ENCODE measurements around the gene SLC8A1.

Gene SLC8A1

DNA sequence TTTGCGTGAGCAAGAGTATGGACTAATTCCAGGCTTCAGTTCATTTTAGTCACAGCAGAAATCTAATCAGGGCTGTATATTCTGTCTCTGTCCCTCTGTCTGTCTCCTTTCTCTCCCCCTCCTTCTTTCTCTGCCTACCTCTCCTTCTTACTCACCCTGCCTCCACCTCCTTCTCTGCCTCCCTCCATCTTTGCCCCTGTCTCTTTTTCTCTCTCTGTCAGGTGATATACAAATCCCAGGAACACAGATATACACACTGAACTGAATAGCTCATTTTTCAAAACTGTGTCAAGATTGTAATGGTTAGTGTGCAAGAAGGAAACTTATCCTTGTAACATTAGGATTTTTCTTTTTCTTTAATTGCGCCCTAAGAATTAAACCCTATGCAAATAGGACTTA is 32.5 kb downstream of the SLC8A1 start:
- DNase-seq = no peak

DNA sequence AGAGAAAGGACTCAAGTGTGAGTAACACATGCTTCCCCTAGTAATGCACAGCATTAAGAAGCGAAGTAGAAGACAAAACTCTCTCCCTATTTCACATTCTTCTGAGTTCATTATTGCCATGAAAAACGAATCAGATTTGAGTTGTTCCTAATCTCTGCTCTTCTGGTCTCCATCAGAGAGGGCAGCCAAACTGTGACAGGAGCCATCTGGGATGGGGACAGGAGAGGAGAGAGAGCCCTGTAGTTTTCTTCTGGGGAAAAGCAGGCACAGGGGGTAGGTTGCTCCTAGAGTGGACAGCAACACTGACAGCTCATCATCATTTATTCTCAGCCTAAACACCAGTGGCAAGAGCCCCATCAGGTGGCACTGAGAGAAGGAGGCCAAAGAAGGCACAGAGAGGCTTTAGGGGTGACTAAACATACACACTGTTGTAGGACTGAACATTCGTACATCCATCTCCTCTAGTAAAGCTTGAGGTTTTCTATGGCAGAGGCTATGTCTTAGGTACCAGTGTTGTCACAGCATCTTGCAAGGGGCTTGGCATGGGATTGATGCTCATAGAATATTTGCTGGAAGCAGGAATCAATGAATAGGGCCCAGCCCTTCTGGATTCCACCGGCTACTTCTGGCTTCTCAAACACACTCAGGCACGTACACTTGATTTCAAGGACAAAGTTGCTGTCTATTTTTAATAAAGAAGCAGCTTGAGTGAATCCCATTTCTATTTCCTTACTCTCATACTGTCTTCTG is 33.1 kb downstream of the SLC8A1 start:
- no peak for DNase-seq

DNA sequence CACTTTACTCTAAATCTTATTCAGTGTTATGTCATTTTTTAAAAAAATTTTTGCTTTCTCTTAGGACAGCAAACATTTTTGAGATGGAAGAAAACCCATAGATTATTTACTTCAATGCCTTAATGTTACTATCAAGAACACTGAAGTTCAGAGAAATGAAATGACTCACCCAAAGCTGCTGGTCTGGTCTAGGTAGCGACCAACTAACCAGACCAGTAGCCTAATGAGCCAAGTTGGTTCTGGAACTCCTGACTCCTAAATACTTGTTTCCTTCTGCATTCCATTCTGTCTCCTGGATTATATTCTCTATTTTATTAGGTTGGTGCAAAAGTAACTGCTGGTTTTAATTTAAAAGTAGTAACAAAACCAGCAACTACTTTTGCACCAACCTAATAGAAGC is 35.4 kb downstream of the SLC8A1 start:
- DNase-seq = no peak

DNA sequence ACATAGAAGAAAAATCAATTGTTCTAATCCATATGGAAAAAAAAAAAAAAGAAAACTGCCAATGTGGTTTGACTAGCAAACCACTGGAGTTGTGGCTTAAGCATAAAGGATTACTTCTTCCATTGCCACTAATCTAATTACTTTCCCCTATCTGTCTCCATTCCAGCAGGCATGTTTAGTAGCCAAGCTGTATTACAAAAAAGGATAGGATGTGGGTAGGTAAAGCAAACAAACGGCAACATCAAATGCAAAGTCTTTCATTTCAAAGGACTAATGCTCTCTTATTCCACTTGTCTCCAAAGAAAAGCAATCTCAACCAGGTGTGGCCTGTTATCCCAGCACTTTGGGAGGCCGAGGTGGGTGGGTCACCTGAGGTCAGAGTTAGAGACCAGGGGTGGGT is 36.5 kb downstream of the SLC8A1 start:
- DNase-seq = no peak

DNA sequence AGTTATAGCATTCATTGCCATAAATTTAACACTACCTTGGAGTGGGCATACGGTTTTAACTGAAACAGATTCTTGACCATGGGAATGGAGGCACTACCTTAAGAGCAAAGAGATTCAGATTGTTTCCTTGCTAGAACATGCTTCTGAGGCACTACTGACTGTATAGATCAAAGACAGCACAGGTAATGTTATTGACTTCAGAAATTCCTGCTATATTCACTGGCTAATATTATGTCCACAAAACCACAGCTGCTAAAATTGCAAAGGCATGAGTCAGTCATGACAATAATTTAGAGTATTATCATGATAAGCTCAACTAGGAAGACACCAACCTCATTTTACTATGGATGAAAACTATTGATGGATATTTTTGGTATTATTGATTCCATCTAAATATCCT is 39.4 kb downstream of the SLC8A1 start:
- no peak for DNase-seq

DNA sequence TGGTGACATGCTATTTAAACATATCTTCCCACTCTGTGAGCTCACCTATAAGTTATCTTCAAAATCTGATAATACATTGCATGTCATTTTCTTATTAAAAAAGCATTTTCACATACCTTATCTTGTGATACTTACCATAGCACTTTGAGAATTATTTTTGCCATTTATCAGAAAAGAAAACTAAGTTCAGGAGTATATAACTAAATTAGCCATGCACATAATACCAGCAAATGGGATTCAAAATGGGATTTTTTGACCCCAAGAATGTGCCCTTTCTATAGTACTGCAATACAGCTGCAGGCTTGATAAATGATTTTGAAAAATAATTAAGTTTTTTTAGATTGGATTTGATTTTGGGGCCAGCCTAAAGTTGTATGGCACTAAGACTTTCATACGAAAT is 41.2 kb downstream of the SLC8A1 start:
- DNase-seq = no peak

DNA sequence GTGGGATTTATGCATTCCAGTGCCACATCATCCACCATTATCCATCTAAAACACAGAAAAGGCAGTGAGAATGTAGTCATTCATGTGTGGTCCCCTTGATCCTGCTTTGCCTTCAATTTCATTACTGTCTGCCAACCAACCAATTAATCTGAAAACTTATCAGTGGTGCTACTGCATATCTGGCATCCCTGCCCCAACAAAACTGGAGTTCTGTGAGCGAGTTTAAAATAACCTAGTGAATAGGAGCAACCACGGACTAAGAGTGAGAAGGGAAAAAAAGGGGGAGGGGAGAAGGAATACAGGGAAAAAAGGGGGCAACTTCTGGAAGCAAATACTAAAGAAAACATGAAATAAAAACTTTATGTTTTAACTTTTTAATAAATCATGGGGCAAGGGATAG is 42.2 kb downstream of the SLC8A1 start:
- DNase-seq = no peak

DNA sequence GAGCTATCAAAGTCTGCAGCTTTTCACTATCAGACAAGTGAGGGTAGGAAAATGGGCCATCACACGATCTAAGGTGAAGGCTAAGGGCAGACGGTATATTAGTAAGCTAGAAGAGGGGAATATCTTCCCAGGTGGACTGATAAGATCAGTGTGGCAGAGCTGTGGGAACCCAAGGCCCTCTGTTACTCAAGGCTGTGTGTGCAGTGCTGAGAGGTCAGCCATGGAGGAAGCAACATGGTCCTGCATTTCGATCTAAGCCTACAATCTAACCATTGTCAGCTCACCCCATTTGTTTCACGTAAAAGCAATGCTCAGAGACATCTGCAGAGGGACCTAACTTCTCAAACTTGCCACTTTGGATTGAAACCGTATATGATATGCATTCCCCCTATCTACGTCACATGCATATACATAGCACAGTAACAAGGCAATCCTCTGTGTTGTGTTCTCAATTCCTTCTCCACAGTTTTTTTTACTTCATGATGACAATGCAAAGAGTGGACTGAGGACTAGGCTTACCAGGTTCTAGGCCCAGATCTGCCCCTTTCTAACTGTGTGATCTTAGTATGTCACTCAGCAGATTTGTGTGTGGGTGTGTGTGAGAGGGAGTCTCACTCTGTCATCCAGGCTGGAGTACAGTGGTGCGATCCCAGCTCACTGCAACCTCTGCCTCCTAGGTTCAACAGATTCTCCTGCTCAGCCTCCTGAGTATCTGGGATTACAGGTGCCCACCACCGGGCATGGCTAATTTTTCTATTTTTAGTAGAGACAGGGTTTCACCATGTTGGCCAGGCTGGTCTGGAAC is 45.2 kb downstream of the SLC8A1 start:
- DNase-seq = no peak

DNA sequence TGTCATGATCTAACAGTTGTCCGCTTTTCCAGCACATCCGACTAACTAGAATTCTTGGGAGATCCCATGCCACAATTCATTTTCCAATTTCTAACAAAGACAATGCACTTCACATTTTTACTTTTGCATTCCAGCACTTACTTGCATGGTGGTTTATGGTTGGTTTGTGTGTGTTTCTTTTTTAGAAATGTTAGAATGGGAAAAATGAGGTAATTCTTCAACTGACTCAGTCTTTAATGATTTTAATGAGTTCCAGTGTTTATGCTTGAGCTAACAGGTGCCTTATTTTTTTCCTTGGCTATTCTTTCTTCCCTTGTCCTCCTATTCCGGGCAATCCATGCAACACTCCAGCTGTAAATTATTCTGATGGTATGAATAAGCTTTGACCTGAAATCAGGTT is 46.4 kb downstream of the SLC8A1 start:
- no peak for DNase-seq

DNA sequence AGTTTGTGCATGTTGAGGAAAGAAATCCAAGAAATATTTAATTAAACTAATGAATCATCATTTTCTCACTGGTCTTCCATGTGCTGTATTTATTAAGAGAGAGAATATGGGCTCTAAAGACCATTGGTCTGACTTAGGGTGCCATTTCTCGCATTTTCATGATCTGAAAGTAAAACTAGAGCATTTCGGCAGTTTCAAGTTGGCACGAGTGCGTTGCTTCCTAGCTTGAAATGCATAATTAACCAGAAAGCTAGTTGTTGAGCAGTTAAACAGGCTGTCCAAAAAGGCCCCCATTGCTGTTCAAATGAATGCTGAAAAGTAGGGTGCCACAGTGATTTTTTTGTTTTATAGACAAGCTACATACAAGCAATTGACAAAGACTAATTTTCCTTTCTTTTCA is 47.4 kb downstream of the SLC8A1 start:
- DNase-seq = no peak

DNA sequence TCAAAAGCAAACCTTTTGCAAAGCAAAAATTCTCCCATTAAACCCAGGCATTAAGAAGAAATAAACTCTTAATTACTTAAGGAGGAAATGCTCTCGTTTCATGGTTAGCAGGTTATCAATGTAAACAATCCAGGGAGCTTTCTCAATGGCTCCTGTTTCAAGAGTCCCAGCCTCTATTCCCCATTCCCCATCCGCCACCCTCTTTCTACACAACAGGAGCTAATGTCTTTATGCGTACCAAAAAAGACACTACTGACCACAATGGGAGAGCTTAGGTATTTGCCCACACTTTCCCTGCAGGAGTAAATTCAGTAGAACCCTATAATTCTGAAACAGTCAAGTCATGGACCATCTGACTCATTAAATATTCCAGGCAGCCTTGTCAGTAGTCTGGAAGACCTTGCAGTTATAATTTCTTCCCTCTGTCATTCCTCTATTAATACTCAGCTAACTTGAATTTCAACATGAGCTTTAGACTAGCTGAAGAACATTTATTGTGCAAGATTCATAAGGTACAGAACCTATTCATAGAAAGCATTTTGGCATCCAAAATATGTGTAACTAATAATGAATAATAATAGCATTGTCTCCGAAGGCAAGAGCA is 48.6 kb downstream of the SLC8A1 start:
- DNase-seq = no peak

DNA sequence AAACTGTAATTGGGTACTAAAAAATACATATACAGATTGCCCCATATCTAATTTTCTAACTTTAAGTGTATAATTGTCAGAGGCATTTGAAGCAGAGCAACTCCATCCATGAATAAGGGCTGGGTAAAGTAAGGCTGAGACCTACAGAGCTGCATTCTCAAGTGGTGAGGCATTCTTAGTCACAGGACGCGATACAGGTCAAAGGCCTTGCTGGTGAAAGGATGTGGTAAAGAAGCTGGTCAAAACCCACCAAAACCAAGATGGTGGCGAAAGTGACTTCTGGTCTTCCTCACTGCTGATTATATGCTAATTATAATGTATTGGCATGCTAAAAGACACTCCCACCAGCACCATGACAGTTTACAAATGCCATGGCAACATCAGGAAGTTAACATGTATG is 50.0 kb downstream of the SLC8A1 start:
- DNase-seq = no peak

DNA sequence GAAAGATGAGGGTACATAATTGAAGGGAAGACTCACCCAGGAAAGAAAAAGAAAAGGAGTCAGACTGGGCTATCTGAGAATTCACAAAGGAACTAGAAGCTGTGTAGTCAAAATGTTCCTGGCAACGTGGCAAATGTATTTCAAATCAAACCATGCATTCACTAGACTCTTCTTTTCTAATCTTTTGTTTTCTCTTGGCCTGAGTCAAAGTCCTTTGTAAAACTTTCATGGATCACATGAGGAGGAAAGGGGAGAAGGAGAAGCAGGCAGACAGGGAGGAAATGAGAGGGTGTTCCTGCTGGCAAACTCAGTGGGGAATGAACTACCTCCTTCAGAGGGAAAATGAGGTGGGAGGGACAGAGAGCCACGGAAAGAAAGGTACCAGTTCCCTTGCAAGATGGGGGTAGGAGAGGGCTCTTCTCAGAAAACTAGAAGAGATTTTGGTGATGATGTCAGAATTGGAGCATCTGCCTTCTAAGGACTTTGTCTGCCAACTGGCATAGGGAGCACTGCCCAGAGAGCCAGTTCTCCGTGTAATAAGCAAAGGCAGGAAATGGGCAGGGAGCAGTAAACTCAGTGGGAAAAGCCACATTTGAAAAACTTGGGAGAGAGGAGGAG is 51.4 kb downstream of the SLC8A1 start:
- DNase-seq = no peak

DNA sequence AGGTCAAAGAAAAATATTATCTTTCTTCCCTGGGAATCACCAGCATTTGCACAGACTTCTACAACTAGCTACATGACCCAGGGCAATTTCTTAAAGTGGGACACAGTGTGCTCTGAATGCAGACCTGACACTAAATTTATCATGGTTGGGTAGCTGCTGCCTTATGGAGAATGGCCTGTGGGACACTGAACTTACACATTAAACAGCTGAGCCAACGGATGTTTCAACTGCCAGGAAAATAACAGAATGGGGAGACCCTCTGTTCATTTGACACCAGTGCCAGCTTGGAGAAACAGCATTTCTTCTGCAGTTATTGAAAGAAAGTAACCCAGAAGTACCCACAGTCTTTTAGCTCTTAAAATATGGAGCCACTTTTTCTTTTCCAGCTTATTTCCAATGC is 54.1 kb downstream of the SLC8A1 start:
- no peak for DNase-seq

DNA sequence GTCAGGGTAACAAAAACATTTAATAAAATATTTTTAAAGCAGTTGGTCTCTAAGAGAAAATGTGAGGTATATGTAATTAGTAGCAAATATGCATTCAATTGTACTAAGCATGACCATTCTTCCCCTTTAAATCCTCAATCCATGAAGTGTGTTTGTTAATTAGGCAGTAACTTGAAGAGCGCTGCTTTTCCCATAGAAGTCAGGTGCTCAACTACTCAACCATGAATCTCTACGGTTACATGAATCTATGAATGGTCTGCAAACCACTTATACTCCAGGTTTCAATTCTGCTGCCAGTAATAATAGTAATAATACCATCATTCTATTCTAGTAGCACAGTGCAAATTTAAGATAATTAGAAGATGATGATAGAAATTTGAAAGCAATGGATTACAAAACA is 55.8 kb downstream of the SLC8A1 start:
- DNase-seq = no peak

DNA sequence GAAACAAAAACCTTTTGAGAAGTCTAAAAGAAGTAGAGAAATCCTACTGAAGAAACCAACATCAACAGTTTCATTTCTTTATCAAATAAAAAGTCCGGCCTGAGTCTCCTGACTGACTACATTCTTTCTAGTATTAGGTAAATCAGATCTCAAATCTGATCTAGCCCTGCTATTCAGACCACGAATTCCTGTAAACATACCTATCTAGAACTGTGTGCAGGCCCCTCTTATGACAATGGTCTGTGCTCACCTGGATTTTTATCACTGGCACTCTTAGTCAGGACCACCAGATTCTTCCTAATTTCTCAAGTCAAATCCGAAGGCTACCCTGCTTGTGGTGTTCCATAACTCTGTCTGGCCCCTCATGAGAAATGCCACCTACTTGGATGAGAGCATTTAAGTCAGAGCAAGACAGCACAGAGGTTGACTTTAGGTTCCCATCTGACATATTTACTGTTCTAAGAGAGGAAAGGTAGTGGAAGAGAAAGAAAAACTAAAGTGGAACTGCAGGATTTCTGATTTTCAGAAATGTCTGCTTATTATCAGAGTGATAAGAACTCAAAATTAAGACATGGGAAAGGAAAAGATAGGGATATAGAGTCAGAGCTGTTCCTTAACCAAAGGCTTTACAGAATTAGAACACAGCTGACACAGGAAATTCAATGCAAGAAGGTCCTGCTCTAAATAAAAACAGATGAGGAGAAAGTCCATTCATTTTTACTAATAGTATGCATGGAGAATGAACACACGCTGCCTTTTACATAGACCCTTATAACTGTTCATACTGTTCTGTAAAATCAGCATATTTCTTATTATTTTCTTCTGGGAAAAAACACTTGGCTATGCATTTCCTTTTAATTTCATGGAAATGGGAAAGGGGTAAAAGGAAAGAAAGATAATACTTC is 56.5 kb downstream of the SLC8A1 start:
- DNase-seq = no peak

DNA sequence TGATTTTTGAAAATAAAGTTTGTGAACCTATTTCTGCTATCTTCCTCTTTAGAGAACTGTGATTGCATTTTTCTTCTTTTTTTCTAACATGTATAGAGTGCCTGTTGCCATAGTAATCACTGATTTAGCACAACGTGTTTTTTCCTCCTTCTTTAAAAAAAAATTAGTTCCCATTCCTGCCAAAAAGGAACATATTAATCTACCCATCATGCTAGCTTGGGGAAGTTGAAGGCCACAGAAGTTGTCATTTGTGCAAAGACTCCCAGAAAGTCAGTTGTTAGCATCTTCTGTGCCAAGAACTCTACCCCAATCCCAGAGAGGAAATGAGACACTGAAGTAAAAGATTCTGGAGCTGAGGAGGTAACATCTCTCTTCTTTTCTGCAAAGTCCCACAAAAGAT is 57.3 kb downstream of the SLC8A1 start:
- no peak for DNase-seq

DNA sequence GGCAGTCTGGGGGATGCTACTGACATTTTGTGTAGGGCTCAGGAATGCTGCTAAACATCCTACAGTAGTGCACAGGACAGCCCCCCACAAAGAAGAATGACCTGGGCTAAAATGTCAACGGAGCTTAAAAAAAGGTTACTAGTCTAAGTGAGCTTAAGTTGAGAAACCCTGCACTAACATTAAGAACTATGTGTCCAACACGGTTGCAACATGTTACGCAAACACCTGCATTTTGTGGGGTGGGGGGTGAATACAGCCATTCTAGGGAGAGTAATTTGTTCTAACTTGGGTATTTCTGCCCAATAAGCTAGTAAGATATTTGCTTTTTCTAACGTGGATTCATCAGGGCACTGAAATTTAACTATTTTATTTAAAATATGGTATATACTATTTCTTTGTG is 57.9 kb downstream of the SLC8A1 start:
- DNase-seq = no peak

DNA sequence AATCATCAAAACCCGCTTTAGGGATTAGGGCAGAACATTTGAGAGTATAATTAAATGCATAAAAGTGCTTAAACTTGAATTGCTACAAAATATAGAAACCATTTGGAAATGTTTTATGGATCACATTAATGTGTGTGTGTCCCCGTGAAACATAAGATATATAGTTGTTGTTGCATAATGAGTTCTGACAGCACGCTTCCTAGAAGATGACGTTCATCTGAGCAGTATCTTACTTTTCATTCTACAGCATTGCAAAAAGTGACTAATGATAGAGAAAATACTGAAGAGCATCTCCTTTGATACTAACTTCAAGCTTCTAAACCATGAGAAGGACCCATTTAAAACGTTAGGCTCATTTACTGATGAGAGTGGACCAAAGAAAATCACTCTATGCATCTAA is 63.7 kb downstream of the SLC8A1 start:
- DNase-seq = no peak

DNA sequence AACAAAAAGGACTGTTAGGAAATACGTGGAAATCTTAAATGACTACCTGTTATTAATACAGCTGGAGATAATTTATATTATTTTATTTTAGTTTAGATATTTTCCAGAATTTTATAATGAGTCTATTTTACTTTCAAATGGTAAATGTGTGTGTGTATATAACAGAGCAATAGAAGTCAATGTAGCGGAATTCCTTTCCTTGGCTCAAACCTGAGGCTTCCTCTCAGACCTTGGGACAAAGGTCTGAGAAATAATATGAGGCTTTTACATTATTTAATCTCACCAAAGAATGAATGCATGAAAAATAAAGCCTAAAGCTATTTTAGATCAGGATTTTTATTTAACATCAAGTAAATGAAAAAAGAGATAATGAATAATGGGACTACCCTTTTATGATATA is 65.7 kb downstream of the SLC8A1 start:
- DNase-seq = no peak

DNA sequence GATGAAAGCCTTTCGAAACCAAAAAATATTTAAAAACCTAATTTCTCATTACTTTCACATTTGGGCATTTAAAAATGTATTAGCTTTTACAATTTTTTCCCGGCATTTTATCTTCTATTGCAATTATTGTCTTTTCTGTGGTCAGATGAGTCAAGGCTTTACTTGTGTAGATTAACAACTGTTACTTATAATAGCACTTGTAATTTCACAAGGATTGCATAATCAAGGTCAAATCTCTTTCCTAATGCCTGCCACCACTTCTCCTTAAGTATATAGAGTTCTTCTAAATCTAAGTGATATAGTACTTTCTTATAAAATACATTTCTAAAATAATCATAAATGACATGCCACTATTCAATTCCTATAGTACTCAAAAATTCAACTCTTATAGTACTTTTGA is 67.2 kb downstream of the SLC8A1 start:
- DNase-seq = no peak

DNA sequence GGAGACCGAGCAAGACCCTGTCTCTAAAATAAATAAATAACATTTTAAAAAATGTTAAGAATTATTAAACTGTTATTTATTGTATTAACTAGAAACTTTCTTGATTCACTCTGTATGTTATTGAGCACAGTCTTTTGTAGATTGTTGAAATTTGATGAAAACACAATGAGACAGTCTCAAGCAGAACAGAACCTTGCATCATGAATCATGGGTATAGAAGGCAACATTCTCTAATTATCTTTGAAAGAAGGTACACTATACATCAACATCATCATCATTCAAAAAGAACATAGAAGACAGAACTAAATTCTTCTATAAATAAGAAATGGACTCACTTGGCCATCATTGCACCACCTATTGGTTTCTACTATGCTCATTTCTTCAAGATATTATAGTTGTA is 67.7 kb downstream of the SLC8A1 start:
- DNase-seq = no peak

DNA sequence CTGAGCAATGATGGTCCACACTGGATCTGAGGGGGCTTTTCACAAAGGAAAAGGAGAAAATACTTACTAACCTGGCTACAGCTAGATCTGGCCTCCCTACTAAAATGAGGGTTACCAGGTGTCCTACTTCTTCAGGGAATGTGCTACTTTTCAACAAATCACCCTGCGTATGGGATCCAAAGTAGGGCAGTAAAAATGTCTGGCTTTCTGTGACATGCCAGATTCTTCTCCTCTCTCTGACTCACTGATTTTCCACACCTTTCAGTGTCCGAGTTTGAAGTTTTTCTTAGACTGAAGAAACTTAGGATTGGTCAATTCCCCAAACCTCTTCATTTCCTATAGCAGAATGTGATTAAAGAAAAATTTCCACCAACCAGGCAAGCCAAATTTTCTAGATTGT is 71.2 kb downstream of the SLC8A1 start:
- DNase-seq = no peak
